Neural progenitor cell (in vitro differentiated cells): ENCODE data around the gene OR6K3.

ENCODE experiments used
- EZH2phosphoT487 ChIP-seq: fragments of 200-600 bp; sonication (generic); IDR thresholded peaks from 2 replicates; pipeline ENCODE4 v1.6.1; 2017; ENCODE audit warnings: antibody characterized with exemption
- TF ChIP-seq, protein P1 (sequence below): fragments of 200-600 bp; sonication (generic); IDR thresholded peaks from 2 replicates; pipeline ENCODE4 v1.5.1; 2017; ENCODE audit warnings: antibody characterized with exemption, mild to moderate bottlenecking

DNA sequence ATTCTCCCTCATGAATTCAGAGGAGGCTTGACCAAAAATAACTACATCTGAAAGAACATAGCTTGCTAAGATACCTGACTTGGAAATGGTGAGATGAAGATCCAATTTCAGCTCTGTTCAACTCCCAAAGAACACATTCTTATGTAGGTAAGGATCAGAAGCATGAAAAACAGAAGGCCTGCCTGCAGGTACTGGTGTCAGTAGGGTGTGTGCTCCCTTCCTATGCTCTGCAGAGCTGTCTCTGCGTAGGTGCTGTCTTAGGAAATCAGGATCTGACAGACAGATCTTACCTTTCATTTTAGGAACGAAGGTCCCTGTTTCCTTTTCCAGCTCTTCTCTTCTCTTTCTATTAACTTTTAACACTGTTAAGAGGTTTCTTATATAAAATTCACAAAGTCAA lies 14.4 kb downstream of the OR6K3 start:
- TF ChIP-seq, protein P1, sequence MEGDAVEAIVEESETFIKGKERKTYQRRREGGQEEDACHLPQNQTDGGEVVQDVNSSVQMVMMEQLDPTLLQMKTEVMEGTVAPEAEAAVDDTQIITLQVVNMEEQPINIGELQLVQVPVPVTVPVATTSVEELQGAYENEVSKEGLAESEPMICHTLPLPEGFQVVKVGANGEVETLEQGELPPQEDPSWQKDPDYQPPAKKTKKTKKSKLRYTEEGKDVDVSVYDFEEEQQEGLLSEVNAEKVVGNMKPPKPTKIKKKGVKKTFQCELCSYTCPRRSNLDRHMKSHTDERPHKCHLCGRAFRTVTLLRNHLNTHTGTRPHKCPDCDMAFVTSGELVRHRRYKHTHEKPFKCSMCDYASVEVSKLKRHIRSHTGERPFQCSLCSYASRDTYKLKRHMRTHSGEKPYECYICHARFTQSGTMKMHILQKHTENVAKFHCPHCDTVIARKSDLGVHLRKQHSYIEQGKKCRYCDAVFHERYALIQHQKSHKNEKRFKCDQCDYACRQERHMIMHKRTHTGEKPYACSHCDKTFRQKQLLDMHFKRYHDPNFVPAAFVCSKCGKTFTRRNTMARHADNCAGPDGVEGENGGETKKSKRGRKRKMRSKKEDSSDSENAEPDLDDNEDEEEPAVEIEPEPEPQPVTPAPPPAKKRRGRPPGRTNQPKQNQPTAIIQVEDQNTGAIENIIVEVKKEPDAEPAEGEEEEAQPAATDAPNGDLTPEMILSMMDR = no peak
- no peak for TF ChIP-seq EZH2phosphoT487
